ENCODE data around the gene PIP4K2B. TPM values are rescaled to one million over a fixed set of nuclear protein-coding genes. Genes with fewer than 3 reads are reported as not detected.
A peak's percentile ranks its signal among the peaks of the same experiment; 100 is the strongest.

The PIP4K2B gene
- total and polyA plus RNA-seq, 2 experiments from 2014 or later = 11.1 to 39.3 TPM

GRCh38 chr17:38825762-38826247 is 26.4 kb upstream of the PIP4K2B start:
- H3K9me2 ChIP-seq (replicated peaks; ENCODE audit: insufficient read depth) = no peaks in the 10 kb centered on the region
- peaks cover 40% of the 10 kb centered on the region for H3K79me2 ChIP-seq
- H2AFZ ChIP-seq = peak overlapping the region; percentile 67
- WGBS (ENCODE audit: low lambda C conversion rate, missing lambda C conversion rate) = 96% methylated on average over 17 of the region's 17 CpGs
- no peaks in the 10 kb centered on the region for H4K20me1 ChIP-seq (ENCODE audit: insufficient read depth, poor library complexity, severe bottlenecking)
- TF ChIP-seq, protein P1, sequence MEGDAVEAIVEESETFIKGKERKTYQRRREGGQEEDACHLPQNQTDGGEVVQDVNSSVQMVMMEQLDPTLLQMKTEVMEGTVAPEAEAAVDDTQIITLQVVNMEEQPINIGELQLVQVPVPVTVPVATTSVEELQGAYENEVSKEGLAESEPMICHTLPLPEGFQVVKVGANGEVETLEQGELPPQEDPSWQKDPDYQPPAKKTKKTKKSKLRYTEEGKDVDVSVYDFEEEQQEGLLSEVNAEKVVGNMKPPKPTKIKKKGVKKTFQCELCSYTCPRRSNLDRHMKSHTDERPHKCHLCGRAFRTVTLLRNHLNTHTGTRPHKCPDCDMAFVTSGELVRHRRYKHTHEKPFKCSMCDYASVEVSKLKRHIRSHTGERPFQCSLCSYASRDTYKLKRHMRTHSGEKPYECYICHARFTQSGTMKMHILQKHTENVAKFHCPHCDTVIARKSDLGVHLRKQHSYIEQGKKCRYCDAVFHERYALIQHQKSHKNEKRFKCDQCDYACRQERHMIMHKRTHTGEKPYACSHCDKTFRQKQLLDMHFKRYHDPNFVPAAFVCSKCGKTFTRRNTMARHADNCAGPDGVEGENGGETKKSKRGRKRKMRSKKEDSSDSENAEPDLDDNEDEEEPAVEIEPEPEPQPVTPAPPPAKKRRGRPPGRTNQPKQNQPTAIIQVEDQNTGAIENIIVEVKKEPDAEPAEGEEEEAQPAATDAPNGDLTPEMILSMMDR (IDR thresholded peaks at IDR 0.05; ENCODE audit: poor library complexity) = no peak
- TF ChIP-seq EZH2phosphoT487 (IDR thresholded peaks at IDR 0.05; ENCODE audit: low read depth, severe bottlenecking, unreplicated experiment) (no peak), EZH2 (IDR thresholded peaks at IDR 0.05; ENCODE audit: borderline replicate concordance) (no peak)
- H3K9me3 ChIP-seq (ENCODE audit: low read depth) = no peaks in the 10 kb centered on the region
- peak overlapping the region; percentile 84 for H3K4me2 ChIP-seq
- DNase-seq (ENCODE audit: low spot score) = no peak
- H3K27me3 ChIP-seq = no peaks in the 10 kb centered on the region
- peaks cover 13% of the 10 kb centered on the region for H3K4me1 ChIP-seq (ENCODE audit: insufficient read depth)
- H3K27ac ChIP-seq = peak overlapping the region; percentile 99
- peak overlapping the region; percentile 33 for H3K4me3 ChIP-seq
- no peaks in the 10 kb centered on the region for H3K36me3 ChIP-seq (replicated peaks; ENCODE audit: insufficient read depth, low read depth)

GRCh38 chr17:38824899-38825761 is 25.8 kb upstream of the PIP4K2B start, which contains the start of gene CWC25:
Gene CWC25 (minus strand): TSS chr17:38825321. CDS start chr17:38825183, 138 bp downstream.
- peak within 1 kb of the TSS; percentile 79 for H2AFZ ChIP-seq
- peaks cover 45% of the 10 kb centered on the region for H3K79me2 ChIP-seq
- H3K27me3 ChIP-seq = no peaks in the 10 kb centered on the region
- no peaks in the 10 kb centered on the region for H3K36me3 ChIP-seq (replicated peaks; ENCODE audit: insufficient read depth, low read depth)
- DNase-seq (ENCODE audit: low spot score) = peak; percentile 94
- H4K20me1 ChIP-seq (ENCODE audit: insufficient read depth, poor library complexity, severe bottlenecking) = no peaks in the 10 kb centered on the region
- TF ChIP-seq EZH2phosphoT487 (IDR thresholded peaks at IDR 0.05; ENCODE audit: low read depth, severe bottlenecking, unreplicated experiment) (no peak), EZH2 (IDR thresholded peaks at IDR 0.05; ENCODE audit: borderline replicate concordance) (no peak)
- TF ChIP-seq, protein P1 (IDR thresholded peaks at IDR 0.05; ENCODE audit: poor library complexity) = no peak
- H3K27ac ChIP-seq = peak within 1 kb of the TSS; percentile 99
- H3K4me3 ChIP-seq = peak within 1 kb of the TSS; percentile 86
- peaks cover 13% of the 10 kb centered on the region for H3K4me1 ChIP-seq (ENCODE audit: insufficient read depth)
- peak within 1 kb of the TSS; percentile 94 for H3K4me2 ChIP-seq
- WGBS (ENCODE audit: low lambda C conversion rate, missing lambda C conversion rate) = 3% methylated on average over 49 of the region's 55 CpGs
- no peaks in the 10 kb centered on the region for H3K9me2 ChIP-seq (replicated peaks; ENCODE audit: insufficient read depth)
- H3K9me3 ChIP-seq (ENCODE audit: low read depth) = no peaks in the 10 kb centered on the region

GRCh38 chr17:38815576-38816193 is 16.3 kb upstream of the PIP4K2B start:
- H3K4me2 ChIP-seq = no peak overlapping the region

More at GRCh38 chr17:38815576-38816193, 16.3 kb upstream of the PIP4K2B start:
- no peaks in the 10 kb centered on the region for H3K9me3 ChIP-seq (ENCODE audit: low read depth)
- H2AFZ ChIP-seq = no peak overlapping the region
- H3K4me1 ChIP-seq (ENCODE audit: insufficient read depth) = no peaks in the 10 kb centered on the region
- H3K27ac ChIP-seq = no peak overlapping the region
- WGBS (ENCODE audit: low lambda C conversion rate, missing lambda C conversion rate) = 89% methylated on average over 8 of the region's 8 CpGs
- H3K9me2 ChIP-seq (replicated peaks; ENCODE audit: insufficient read depth) = no peaks in the 10 kb centered on the region
- no peak for DNase-seq (ENCODE audit: low spot score)
- no peaks in the 10 kb centered on the region for H3K36me3 ChIP-seq (replicated peaks; ENCODE audit: insufficient read depth, low read depth)
- TF ChIP-seq, protein P1 (IDR thresholded peaks at IDR 0.05; ENCODE audit: poor library complexity) = no peak
- no peak for TF ChIP-seq EZH2phosphoT487 (IDR thresholded peaks at IDR 0.05; ENCODE audit: low read depth, severe bottlenecking, unreplicated experiment)
- no peak for TF ChIP-seq EZH2 (IDR thresholded peaks at IDR 0.05; ENCODE audit: borderline replicate concordance)
- no peaks in the 10 kb centered on the region for H3K27me3 ChIP-seq
- H3K4me3 ChIP-seq = no peak overlapping the region
- H3K79me2 ChIP-seq = peaks cover 37% of the 10 kb centered on the region
- no peaks in the 10 kb centered on the region for H4K20me1 ChIP-seq (ENCODE audit: insufficient read depth, poor library complexity, severe bottlenecking)
